ENCODE results near the gene TSPYL4. TPM values are rescaled to one million over a fixed set of nuclear protein-coding genes. Genes with fewer than 3 reads are reported as not detected.

TSPYL4 gene
- total and polyA plus RNA-seq, 2 of the 8 experiments (the other 6 are each of a cell fraction or from before 2014, with no cell fraction given) = 20.5 to 22.6 TPM

DNA sequence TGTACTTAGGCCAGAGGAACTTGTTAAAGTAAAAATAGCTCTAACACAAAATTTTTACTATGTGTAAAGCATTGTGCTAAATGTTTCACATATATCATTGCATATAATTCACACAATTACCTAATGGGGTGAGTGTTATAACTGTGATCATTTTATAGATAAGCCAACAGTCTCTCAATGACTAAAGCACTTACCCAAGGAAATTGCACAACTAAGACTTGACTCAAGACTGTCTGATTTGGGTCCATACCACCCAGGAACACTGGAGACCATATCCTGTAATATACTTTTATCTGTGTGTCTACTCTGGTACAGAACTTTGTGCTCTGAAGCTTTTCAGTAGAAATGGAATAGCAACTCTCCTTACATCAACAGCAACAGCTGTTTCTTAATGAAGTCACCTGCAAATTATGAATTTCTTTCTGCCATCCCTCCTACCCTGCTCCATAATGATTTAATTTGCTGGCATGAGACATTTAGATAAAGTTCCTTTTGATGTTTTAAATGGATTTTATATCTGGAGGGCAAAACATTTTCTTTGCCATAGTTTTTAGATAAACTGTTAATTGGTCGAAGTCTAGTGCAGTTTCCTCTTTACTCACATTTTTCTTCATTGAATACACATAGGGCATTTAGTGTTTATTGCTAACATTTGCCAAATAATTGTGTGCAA, 47.5 kb downstream of the TSPYL4 start:
- Histone ChIP-seq H2AFZ (ENCODE audit: low read length) (no peak overlapping the region), H3K79me2 (ENCODE audit: control insufficient read depth in 1 of 2, insufficient read depth in 2 of 2, low read length in 2 of 2) (no peaks in the 10 kb centered on the region), H2BK20ac (ENCODE audit: low read length) (no peak overlapping the region), H3K23me2 (ENCODE audit: low read depth, low read length) (no peaks in the 10 kb centered on the region), H3K4me1 (replicated peaks in 1 of 4; ENCODE audit: control insufficient read depth in 3 of 4, insufficient read depth in 4 of 4, low read length in 3 of 4) (no peaks in the 10 kb centered on the region), H3K4me2 (ENCODE audit: insufficient read depth in 1 of 2, low read depth in 2 of 2, low read length in 2 of 2) (no peak overlapping the region), H3K4me3 (ENCODE audit: extremely low read depth in 1 of 4, insufficient read depth in 2 of 4, low read depth in 3 of 4, low read length in 4 of 4) (no peak overlapping the region), H3K4ac (replicated peaks; ENCODE audit: insufficient read length, low read depth, low read length) (no peak overlapping the region), H3K23ac (ENCODE audit: insufficient read length) (no peak overlapping the region), H4K20me1 (replicated peaks in 1 of 2; ENCODE audit: control insufficient read depth in 1 of 2, insufficient read depth in 2 of 2, low read length in 2 of 2) (peaks cover 0 to 2% of the 10 kb centered on the region in 2 experiments), H3K9ac (replicated peaks in 1 of 4; ENCODE audit: extremely low read depth in 1 of 4, low read depth in 3 of 4, low read length in 3 of 4) (no peak overlapping the region), H4K8ac (ENCODE audit: extremely low read depth, insufficient read depth, low read length) (no peak overlapping the region), H3K79me1 (ENCODE audit: low read depth, low read length) (no peaks in the 10 kb centered on the region), H4K5ac (ENCODE audit: insufficient read length, low read depth, low read length) (no peak overlapping the region), H4K91ac (replicated peaks; ENCODE audit: insufficient read length, low read length) (no peak overlapping the region), H3K27ac (ENCODE audit: low read depth, low read length) (no peak overlapping the region), H2BK120ac (replicated peaks; ENCODE audit: low read depth, low read length) (no peak overlapping the region), H3K18ac (ENCODE audit: extremely low read depth, low read length) (no peak overlapping the region), H2BK15ac (ENCODE audit: low read length) (no peak overlapping the region), H3K14ac (ENCODE audit: insufficient read length) (no peak overlapping the region), H3K36me3 (ENCODE audit: control insufficient read depth in 2 of 4, insufficient read depth in 4 of 4, low read length in 3 of 4) (no peaks in the 10 kb centered on the region), H2BK5ac (ENCODE audit: low read depth, low read length) (no peak overlapping the region), H2AK5ac (ENCODE audit: low read depth, low read length) (no peak overlapping the region), H2BK12ac (ENCODE audit: low read depth, low read length) (no peak overlapping the region), H3K9me3 (ENCODE audit: insufficient read depth in 2 of 2, low read depth in 1 of 2, low read length in 1 of 2) (no peaks in the 10 kb centered on the region), H3K56ac (replicated peaks; ENCODE audit: insufficient read length, low read depth, low read length) (no peak overlapping the region), H3K27me3 (replicated peaks in 1 of 4; ENCODE audit: control insufficient read depth in 3 of 4, extremely low read depth in 1 of 4, insufficient read depth in 3 of 4, low read length in 3 of 4) (peaks cover 0 to 1% (median 0%) of the 10 kb centered on the region in 4 experiments; a peak in 1 of 7 replicates)
- POLR2A ChIA-PET (ENCODE audit: partially characterized antibody) = no interaction called here
- FAIRE-seq = no peak
- 93% methylated on average over 1 of the region's 1 CpG; no CpG with 5 or more reads in 1 of the 2 experiments for WGBS, 2 experiments (ENCODE audit: extremely low coverage in 1 of 2, insufficient coverage in 1 of 2, insufficient read length in 1 of 2, insufficient replicate concordance in 2 of 2, low coverage in 1 of 2, low lambda C conversion rate in 2 of 2, missing lambda C conversion rate in 1 of 2)
- CTCF ChIA-PET (ENCODE audit: partially characterized antibody) = interaction anchor here (2.3 to 2.6 kb wide), 2 partner anchors 8 to 12 kb away, joined by 6 to 13 read pairs; no protein-coding TSS in a partner anchor
- DNase-seq (ENCODE audit: low read depth in 1 of 2, low spot score in 2 of 2) = no peak
- no peak for TF ChIP-seq SP2 (IDR thresholded peaks at IDR 0.05; ENCODE audit: low read length)
- TF ChIP-seq SIN3A (conservative IDR thresholded peaks at IDR 0.05 in 1 of 2, IDR thresholded peaks at IDR 0.05 in 1 of 2; ENCODE audit: low read depth in 1 of 2, low read length in 2 of 2) = no peak
- TF ChIP-seq, protein P1, sequence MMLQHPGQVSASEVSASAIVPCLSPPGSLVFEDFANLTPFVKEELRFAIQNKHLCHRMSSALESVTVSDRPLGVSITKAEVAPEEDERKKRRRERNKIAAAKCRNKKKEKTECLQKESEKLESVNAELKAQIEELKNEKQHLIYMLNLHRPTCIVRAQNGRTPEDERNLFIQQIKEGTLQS (IDR thresholded peaks at IDR 0.05; ENCODE audit: insufficient read depth, low read depth, low read length) = no peak
- TF ChIP-seq BCL11A (IDR thresholded peaks at IDR 0.05; ENCODE audit: low read depth in 2 of 2, low read length in 2 of 2) = no peak
- no peak for TF ChIP-seq CBX5 (IDR thresholded peaks at IDR 0.05; ENCODE audit: low read depth, low read length)
- no peak for TF ChIP-seq RFX5 (IDR thresholded peaks at IDR 0.05; ENCODE audit: borderline replicate concordance, low read depth, low read length)
- no peak for TF ChIP-seq BRCA1 (IDR thresholded peaks at IDR 0.05; ENCODE audit: low read depth, low read length)
- no peak for TF ChIP-seq TAF7 (optimal IDR thresholded peaks at IDR 0.05; ENCODE audit: borderline replicate concordance, low read depth, low read length)
- TF ChIP-seq SP4 (IDR thresholded peaks at IDR 0.05; ENCODE audit: low read length) = no peak
- TF ChIP-seq CREB1 (IDR thresholded peaks at IDR 0.05) = no peak
- no peak for TF ChIP-seq TAF1 (IDR thresholded peaks at IDR 0.05; ENCODE audit: low read depth, low read length)
- no peak for TF ChIP-seq CTBP2 (IDR thresholded peaks at IDR 0.05; ENCODE audit: borderline replicate concordance, insufficient read depth, insufficient read length, low read length)
- TF ChIP-seq SIRT6 (IDR thresholded peaks at IDR 0.05; ENCODE audit: low read length) = no peak
- no peak for TF ChIP-seq ASH2L (IDR thresholded peaks at IDR 0.05; ENCODE audit: low read length)
